Suprapubic skin (tissue), 4 donors: ENCODE measurements around the gene PLEKHO2. TPM values are rescaled to one million over a fixed set of nuclear protein-coding genes. Genes with fewer than 3 reads are reported as not detected.

Source experiments
- DNase-seq, 2 donors: peaks; one replicate each; pipeline ENCODE4 v3.0.0-alpha.2; 2019; ENCODE audit warnings: low spot score in 2 of 2
- H3K27ac ChIP-seq: fragments of 200-600 bp; sonication (generic); one replicate; pipeline ENCODE4 v1.5.1; 2019
- H3K27me3 ChIP-seq: fragments of 200-600 bp; sonication (generic); one replicate; pipeline ENCODE4 v1.5.1; 2019
- H3K36me3 ChIP-seq: fragments of 200-600 bp; sonication (generic); one replicate; pipeline ENCODE4 v1.5.1; 2019
- H3K4me1 ChIP-seq: fragments of 200-600 bp; sonication (generic); one replicate; pipeline ENCODE4 v1.5.1; 2019
- H3K4me3 ChIP-seq: fragments of 200-600 bp; sonication (generic); one replicate; pipeline ENCODE4 v1.5.1; 2019; ENCODE audit warnings: mild to moderate bottlenecking
- H3K9me3 ChIP-seq: fragments of 200-600 bp; sonication (generic); one replicate; pipeline ENCODE4 v1.5.1; 2019
- CTCF ChIP-seq, 2 donors: fragments of 200-600 bp in 1 of 2; fragments of 450-650 bp in 1 of 2; sonication (generic) in 1 of 2; IDR thresholded peaks; one replicate each; pipeline ENCODE4 v1.5.1; 2016 to 2019; ENCODE audit warnings: antibody characterized with exemption in 2 of 2, mild to moderate bottlenecking in 1 of 2, moderate library complexity in 1 of 2
- EP300 ChIP-seq: sonication (generic); formaldehyde crosslinking; IDR thresholded peaks from one replicate; pipeline ENCODE4 v1.6.1; 2017; ENCODE audit warnings: antibody characterized with exemption
- POLR2A ChIP-seq, 2 donors: fragments of 450-650 bp; IDR thresholded peaks; one replicate each; pipeline ENCODE4 v1.6.1; 2017; ENCODE audit warnings: antibody characterized with exemption in 2 of 2, mild to moderate bottlenecking in 2 of 2, moderate library complexity in 2 of 2
- POLR2AphosphoS5 ChIP-seq, 3 donors: sonication (generic); formaldehyde crosslinking; IDR thresholded peaks; one replicate each; pipeline ENCODE4 v1.6.1; 2017; ENCODE audit warnings: antibody characterized with exemption in 3 of 3
- WGBS: methylation state at CpG from one replicate; pipeline ENCODE4 v1.1.5; 2018; 5-methylcytosine and 5-hydroxymethylcytosine counted together
- total RNA-seq, 4 donors: library from RNA; depleted of rRNA; stranded (reverse); fragments of >200 nt; gene quantifications; one replicate each; pipeline ENCODE4 v1.1.0, GENCODE V29; 2016

PLEKHO2 gene
- total RNA-seq, 4 donors from 2014 or later = 6.7 to 13.8 (median 8.0) TPM

- peak overlapping the region; percentile 12 for H3K4me3 ChIP-seq
- no peak for TF ChIP-seq POLR2AphosphoS5 (IDR thresholded peaks at IDR 0.05)
- no peak for TF ChIP-seq EP300
- no peak for TF ChIP-seq CTCF (IDR thresholded peaks at IDR 0.05)
- no peak for TF ChIP-seq POLR2A (IDR thresholded peaks at IDR 0.05)
- no peaks in the 10 kb centered on the region for H3K9me3 ChIP-seq
- H3K27ac ChIP-seq = peak overlapping the region; percentile 38
- no peaks in the 10 kb centered on the region for H3K27me3 ChIP-seq
- DNase-seq = no peak
- 48% methylated on average over 14 of the region's 14 CpGs for WGBS
- H3K4me1 ChIP-seq = peaks cover 23% of the 10 kb centered on the region
- H3K36me3 ChIP-seq = no peaks in the 10 kb centered on the region
Measured at GRCh38 chr15:64836023-64836536, 5.6 kb upstream of the PLEKHO2 start.

GRCh38 chr15:64837502-64837901 lies 4.2 kb upstream of the PLEKHO2 start:
- Histone ChIP-seq H3K9me3 (no peaks in the 10 kb centered on the region), H3K27ac (no peak overlapping the region), H3K4me3 (no peak overlapping the region), H3K36me3 (no peaks in the 10 kb centered on the region), H3K27me3 (no peaks in the 10 kb centered on the region), H3K4me1 (peaks cover 24% of the 10 kb centered on the region)
- WGBS = 84% methylated on average over 1 of the region's 1 CpG
- TF ChIP-seq POLR2A (IDR thresholded peaks at IDR 0.05) (no peak), POLR2AphosphoS5 (IDR thresholded peaks at IDR 0.05) (no peak), EP300 (no peak), CTCF (IDR thresholded peaks at IDR 0.05) (no peak)
- no peak for DNase-seq

- peak overlapping the region; percentile 80 for H3K27ac ChIP-seq
- DNase-seq = no peak
- H3K4me1 ChIP-seq = peaks cover 43% of the 10 kb centered on the region
- no peaks in the 10 kb centered on the region for H3K27me3 ChIP-seq
- WGBS = 3% methylated on average over 12 of the region's 12 CpGs
- no peak for TF ChIP-seq EP300
- TF ChIP-seq POLR2AphosphoS5 (IDR thresholded peaks at IDR 0.05) = no peak
- no peak for TF ChIP-seq CTCF (IDR thresholded peaks at IDR 0.05)
- TF ChIP-seq POLR2A (IDR thresholded peaks at IDR 0.05) = no peak
- no peaks in the 10 kb centered on the region for H3K36me3 ChIP-seq
- no peaks in the 10 kb centered on the region for H3K9me3 ChIP-seq
- peak overlapping the region; percentile 82 for H3K4me3 ChIP-seq
Measured at GRCh38 chr15:64841060-64841343, 713 bp upstream of the PLEKHO2 start.

- no peak for DNase-seq
- Histone ChIP-seq H3K27me3 (no peaks in the 10 kb centered on the region), H3K4me1 (peaks cover 51% of the 10 kb centered on the region), H3K36me3 (no peaks in the 10 kb centered on the region), H3K4me3 (peak overlapping the region; percentile 82), H3K27ac (peak overlapping the region; percentile 80), H3K9me3 (no peaks in the 10 kb centered on the region)
- TF ChIP-seq POLR2AphosphoS5 (IDR thresholded peaks at IDR 0.05) (no peak), EP300 (no peak), POLR2A (IDR thresholded peaks at IDR 0.05) (no peak), CTCF (IDR thresholded peaks at IDR 0.05) (no peak)
- WGBS = 7% methylated on average over 11 of the region's 26 CpGs
Measured at GRCh38 chr15:64842096-64842939, 603 bp downstream of the PLEKHO2 start.

- no peak for TF ChIP-seq CTCF (IDR thresholded peaks at IDR 0.05)
- TF ChIP-seq POLR2AphosphoS5 (IDR thresholded peaks at IDR 0.05) = no peak
- TF ChIP-seq POLR2A (IDR thresholded peaks at IDR 0.05) = no peak
- no peak for TF ChIP-seq EP300
- no peaks in the 10 kb centered on the region for H3K36me3 ChIP-seq
- H3K4me3 ChIP-seq = peak overlapping the region; percentile 82
- H3K4me1 ChIP-seq = peaks cover 56% of the 10 kb centered on the region
- no peaks in the 10 kb centered on the region for H3K9me3 ChIP-seq
- WGBS = 40% methylated on average over 7 of the region's 7 CpGs
- H3K27ac ChIP-seq = peak overlapping the region; percentile 80
- peak in 1 of 2 donors; percentile 82 for DNase-seq
- no peaks in the 10 kb centered on the region for H3K27me3 ChIP-seq
Measured at GRCh38 chr15:64842986-64843561, 1.4 kb downstream of the PLEKHO2 start.
